HUES6 (cell line): ENCODE measurements around the gene SNAPC3.
"Not testable (repeated sequence)": the region's sequence is repeated elsewhere in the genome, so short reads cannot be mapped to it uniquely, and the experiment has no call there.

Source experiments
- H3K27ac ChIP-seq: 2 replicates; pipeline ENCODE4 v1.7.0; 2013; ENCODE audit warnings: low read depth, mild to moderate bottlenecking, low read length, inconsistent platforms
- H3K27me3 ChIP-seq: 2 replicates; pipeline ENCODE4 v1.6.1; 2013; ENCODE audit warnings: low read length; ENCODE audit not compliant: control insufficient read depth, insufficient read depth
- H3K36me3 ChIP-seq: 2 replicates; pipeline ENCODE4 v1.6.1; 2013; ENCODE audit warnings: low read length; ENCODE audit not compliant: control insufficient read depth, insufficient read depth
- H3K4me1 ChIP-seq: 2 replicates; pipeline ENCODE4 v1.6.1; 2013; ENCODE audit warnings: low read length; ENCODE audit not compliant: control insufficient read depth, insufficient read depth
- H3K4me3 ChIP-seq: 2 replicates; pipeline ENCODE4 v1.5.1; 2013; ENCODE audit warnings: low read depth, low read length
- H3K9ac ChIP-seq: one replicate; pipeline ENCODE4 v1.6.1; 2013; ENCODE audit warnings: mild to moderate bottlenecking, low read length
- H3K9me3 ChIP-seq: 2 replicates; pipeline ENCODE4 v1.6.1; 2013; ENCODE audit warnings: low read depth, low read length; ENCODE audit not compliant: control insufficient read depth, insufficient read depth

SNAPC3 gene

GRCh38 chr9:15423231-15423985, 732 bp downstream of the SNAPC3 start:
- Histone ChIP-seq H3K27me3 (no peaks in the 10 kb centered on the region), H3K27ac (peak overlapping the region; percentile 73)

DNA sequence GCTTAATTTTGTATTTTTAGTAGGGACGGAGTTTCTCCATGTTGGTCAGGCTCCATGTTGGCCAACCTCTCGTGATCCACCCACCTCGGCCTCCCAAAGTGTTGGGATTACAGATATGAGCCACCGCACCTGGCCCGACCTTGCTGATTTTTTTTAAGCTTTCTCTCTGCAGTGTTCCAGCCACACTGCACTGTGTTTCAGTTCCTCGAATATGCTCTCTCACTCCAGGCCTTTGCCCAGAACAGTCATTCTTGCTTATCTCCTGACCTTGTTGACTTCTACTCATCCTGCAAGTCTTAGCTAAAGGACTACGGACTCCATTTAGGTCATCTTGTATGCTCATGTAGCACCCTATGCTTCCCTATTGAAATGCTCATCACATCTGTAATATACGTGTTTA, 3.3 kb downstream of the SNAPC3 start:
- Histone ChIP-seq H3K9me3 (no peaks in the 10 kb centered on the region), H3K4me1 (no peaks in the 10 kb centered on the region), H3K27ac (no peak overlapping the region), H3K9ac (no peak overlapping the region), H3K36me3 (peaks cover 55% of the 10 kb centered on the region), H3K27me3 (no peaks in the 10 kb centered on the region), H3K4me3 (no peak overlapping the region)

More at GRCh38 chr9:15423231-15423985, 732 bp downstream of the SNAPC3 start:
- H3K9me3 ChIP-seq = no peaks in the 10 kb centered on the region
- H3K36me3 ChIP-seq = peaks cover 42% of the 10 kb centered on the region
- H3K4me3 ChIP-seq = peak overlapping the region; percentile 97
- H3K9ac ChIP-seq = peak overlapping the region; percentile 83
- no peaks in the 10 kb centered on the region for H3K4me1 ChIP-seq

- not testable (repeated sequence) for H3K27me3 ChIP-seq, H3K4me1 ChIP-seq, H3K27ac ChIP-seq, H3K4me3 ChIP-seq, H3K9ac ChIP-seq, H3K9me3 ChIP-seq
- peaks cover 58% of the 10 kb centered on the region for H3K36me3 ChIP-seq
Measured at GRCh38 chr9:15427702-15428101, 5.0 kb downstream of the SNAPC3 start.

DNA sequence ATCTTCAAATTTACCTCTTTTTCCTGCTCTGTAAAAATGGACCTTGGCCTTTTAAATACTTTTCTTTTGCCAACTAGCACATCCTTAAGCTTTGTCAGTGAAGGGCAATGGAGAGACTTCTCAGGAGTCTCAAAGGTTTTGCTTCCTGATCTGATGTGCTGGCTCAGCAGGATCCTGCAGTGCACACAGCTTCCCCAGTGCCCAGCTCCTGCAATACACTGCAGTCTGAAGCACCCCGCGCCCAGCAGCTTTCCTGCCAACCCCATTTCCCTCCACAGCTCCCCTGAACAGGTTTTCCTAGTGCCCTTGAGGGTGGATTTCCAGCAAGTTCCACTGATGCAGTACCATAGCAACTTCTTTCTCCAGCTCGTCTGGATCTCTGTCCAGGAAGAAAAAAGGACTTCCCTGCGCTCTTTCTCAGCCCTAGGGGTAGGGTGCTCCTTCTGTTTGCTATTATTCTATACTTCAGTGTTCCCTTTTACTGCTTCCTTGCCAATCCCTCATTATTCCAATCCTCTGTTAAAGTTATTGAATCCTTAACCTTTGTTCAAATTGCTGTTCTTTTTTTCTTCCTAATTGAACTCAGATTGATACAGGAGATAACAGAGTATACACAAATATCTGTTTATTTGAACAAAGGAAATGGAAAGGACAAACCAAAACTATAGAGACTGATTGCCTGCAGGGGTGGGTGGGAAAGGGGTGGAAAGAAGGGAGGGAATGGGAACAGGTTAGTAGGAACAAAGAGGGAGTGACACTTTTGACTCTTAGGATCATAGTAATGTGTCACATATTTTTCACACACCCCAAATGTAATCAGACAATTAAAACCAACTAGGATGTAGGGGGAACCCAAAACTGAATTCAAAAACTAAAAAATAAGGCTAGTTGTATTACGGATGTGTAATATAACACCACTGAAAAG, 8.5 kb downstream of the SNAPC3 start:
- H3K4me1 ChIP-seq = no peaks in the 10 kb centered on the region
- no peak overlapping the region for H3K4me3 ChIP-seq
- H3K9ac ChIP-seq = no peak overlapping the region
- no peak overlapping the region for H3K27ac ChIP-seq
- H3K27me3 ChIP-seq = no peaks in the 10 kb centered on the region
- no peaks in the 10 kb centered on the region for H3K9me3 ChIP-seq
- peaks cover 66% of the 10 kb centered on the region for H3K36me3 ChIP-seq

GRCh38 chr9:15433191-15433590, 10.5 kb downstream of the SNAPC3 start:
- Histone ChIP-seq H3K9me3 (peaks cover 4% of the 10 kb centered on the region; the same call in 1 of the 2 replicates), H3K27ac (no peak overlapping the region), H3K9ac (no peak overlapping the region), H3K36me3 (peaks cover 69% of the 10 kb centered on the region), H3K4me1 (no peaks in the 10 kb centered on the region), H3K4me3 (no peak overlapping the region), H3K27me3 (no peaks in the 10 kb centered on the region)

DNA sequence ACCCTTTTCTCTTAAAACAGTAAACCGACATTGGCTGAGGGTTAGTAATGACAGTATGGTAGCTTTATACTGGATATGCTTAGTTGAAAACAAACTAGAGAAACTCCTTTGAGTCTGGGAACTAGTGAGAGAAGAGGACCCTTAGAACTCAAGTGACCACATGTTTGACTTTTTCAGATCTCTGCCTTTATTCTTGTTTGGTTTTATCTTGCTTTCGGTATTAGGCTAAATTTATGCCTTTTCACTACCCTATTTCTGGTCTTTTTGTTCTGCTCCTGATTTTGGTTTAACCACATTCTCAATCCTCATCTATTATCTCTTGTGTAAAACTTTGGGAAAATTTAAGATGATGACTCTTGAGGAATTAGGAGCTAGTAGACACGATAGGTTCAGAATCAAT, 11.0 kb downstream of the SNAPC3 start:
- Histone ChIP-seq H3K9ac (no peak overlapping the region), H3K27me3 (no peaks in the 10 kb centered on the region), H3K4me3 (no peak overlapping the region), H3K27ac (no peak overlapping the region), H3K9me3 (peaks cover 4% of the 10 kb centered on the region; the same call in 1 of the 2 replicates), H3K4me1 (no peaks in the 10 kb centered on the region), H3K36me3 (peaks cover 74% of the 10 kb centered on the region)

DNA sequence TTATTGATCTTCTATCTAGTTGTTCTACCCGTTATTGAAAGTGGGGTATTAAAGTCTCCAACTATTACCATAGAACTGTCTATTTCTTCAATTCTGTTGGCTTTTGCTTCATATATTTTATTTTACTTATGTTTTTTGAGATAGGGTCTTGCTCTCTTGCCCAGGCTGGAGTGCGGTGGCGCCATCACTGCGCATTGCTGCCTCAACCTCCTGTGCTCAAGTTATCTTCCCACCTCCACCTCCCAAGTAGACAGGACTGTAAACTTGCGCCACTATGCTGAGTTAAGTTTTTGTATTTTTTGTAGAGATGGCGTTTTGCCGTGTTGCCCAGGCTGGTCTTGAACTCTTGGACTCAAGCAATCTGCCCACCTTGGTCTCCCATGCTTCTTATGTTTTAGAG, 16.2 kb downstream of the SNAPC3 start:
- H3K4me1 ChIP-seq = no peaks in the 10 kb centered on the region
- H3K36me3 ChIP-seq = peaks cover 79% of the 10 kb centered on the region
- H3K4me3 ChIP-seq = no peak overlapping the region
- H3K27me3 ChIP-seq = no peaks in the 10 kb centered on the region
- H3K9ac ChIP-seq = no peak overlapping the region
- H3K27ac ChIP-seq = no peak overlapping the region
- peaks cover 25% of the 10 kb centered on the region for H3K9me3 ChIP-seq

- not testable (repeated sequence) for H3K4me1 ChIP-seq, H3K27ac ChIP-seq, H3K27me3 ChIP-seq, H3K9ac ChIP-seq, H3K4me3 ChIP-seq
- H3K36me3 ChIP-seq = peaks cover 81% of the 10 kb centered on the region
- peaks cover 25% of the 10 kb centered on the region for H3K9me3 ChIP-seq
Measured at GRCh38 chr9:15441841-15442240, 19.2 kb downstream of the SNAPC3 start.

- H3K4me1 ChIP-seq, H3K27ac ChIP-seq, H3K27me3 ChIP-seq, H3K9ac ChIP-seq, H3K4me3 ChIP-seq: not testable (repeated sequence)
- Histone ChIP-seq H3K9me3 (peaks cover 25% of the 10 kb centered on the region), H3K36me3 (peaks cover 81% of the 10 kb centered on the region)
Measured at GRCh38 chr9:15442264-15442663, 19.6 kb downstream of the SNAPC3 start.

GRCh38 chr9:15444141-15444540, 21.5 kb downstream of the SNAPC3 start:
- H3K9me3 ChIP-seq = peaks cover 16% of the 10 kb centered on the region
- H3K27ac ChIP-seq = no peak overlapping the region
- no peaks in the 10 kb centered on the region for H3K4me1 ChIP-seq
- H3K27me3 ChIP-seq = no peaks in the 10 kb centered on the region
- H3K36me3 ChIP-seq = peaks cover 81% of the 10 kb centered on the region
- no peak overlapping the region for H3K4me3 ChIP-seq
- no peak overlapping the region for H3K9ac ChIP-seq

DNA sequence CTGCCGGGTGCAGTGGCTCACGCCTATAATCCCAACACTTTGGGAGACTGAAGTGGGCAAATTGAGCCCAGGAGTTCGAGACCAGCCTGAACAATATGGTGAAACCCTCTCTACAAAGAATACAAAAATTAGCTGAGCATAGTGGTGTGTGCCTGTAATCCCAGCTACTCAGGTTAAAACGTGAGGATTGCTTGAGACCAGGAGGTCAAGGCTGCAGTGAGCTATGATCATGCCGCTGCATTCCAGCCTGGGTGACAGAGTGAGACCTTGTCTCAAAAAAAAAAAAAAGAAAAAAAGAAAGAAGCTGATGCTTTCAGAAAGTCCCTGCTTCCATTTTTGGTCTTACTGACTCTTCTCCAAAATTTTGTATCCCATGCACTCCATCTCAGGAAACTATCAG, 31.3 kb downstream of the SNAPC3 start:
- Histone ChIP-seq H3K4me1 (no peaks in the 10 kb centered on the region), H3K9ac (no peak overlapping the region), H3K27me3 (no peaks in the 10 kb centered on the region), H3K36me3 (peaks cover 91% of the 10 kb centered on the region), H3K27ac (no peak overlapping the region), H3K4me3 (no peak overlapping the region), H3K9me3 (no peaks in the 10 kb centered on the region)
